Activated naive CD8-positive, alpha-beta T cell treated with anti-CD3 and anti-CD28 coated beads, Interleukin-2, amount 50 U/mL, for 24 hours (primary cell): ENCODE measurements around the gene GARIN5A.
"Not testable (repeated sequence)": the region's sequence is repeated elsewhere in the genome, so short reads cannot be mapped to it uniquely, and the experiment has no call there.

ENCODE experiments used
- ATAC-seq: fragments of 150-1000 bp; cut with Tn5 transposase; one replicate; pipeline ENCODE4 v1.10.0; 2021
- DNase-seq: peaks from one replicate; pipeline ENCODE4 v3.0.0; 2021
- H3K27ac Mint-ChIP-seq: one replicate; pipeline ENCODE4 v1.8.0; 2021; ENCODE audit warnings: mild to moderate bottlenecking, mixed read lengths
- H3K27me3 Mint-ChIP-seq: one replicate; pipeline ENCODE4 v1.8.0; 2021; ENCODE audit warnings: mixed read lengths
- H3K36me3 Mint-ChIP-seq: one replicate; pipeline ENCODE4 v1.8.0; 2021; ENCODE audit warnings: low read depth, mixed read lengths
- H3K4me1 Mint-ChIP-seq: one replicate; pipeline ENCODE4 v1.8.0; 2021; ENCODE audit warnings: mixed read lengths
- H3K4me3 Mint-ChIP-seq: one replicate; pipeline ENCODE4 v1.8.0; 2021; ENCODE audit warnings: mild to moderate bottlenecking, moderate library complexity, mixed read lengths
- H3K9me3 Mint-ChIP-seq: one replicate; pipeline ENCODE4 v1.8.0; 2021; ENCODE audit warnings: mixed read lengths

The GARIN5A gene

DNA sequence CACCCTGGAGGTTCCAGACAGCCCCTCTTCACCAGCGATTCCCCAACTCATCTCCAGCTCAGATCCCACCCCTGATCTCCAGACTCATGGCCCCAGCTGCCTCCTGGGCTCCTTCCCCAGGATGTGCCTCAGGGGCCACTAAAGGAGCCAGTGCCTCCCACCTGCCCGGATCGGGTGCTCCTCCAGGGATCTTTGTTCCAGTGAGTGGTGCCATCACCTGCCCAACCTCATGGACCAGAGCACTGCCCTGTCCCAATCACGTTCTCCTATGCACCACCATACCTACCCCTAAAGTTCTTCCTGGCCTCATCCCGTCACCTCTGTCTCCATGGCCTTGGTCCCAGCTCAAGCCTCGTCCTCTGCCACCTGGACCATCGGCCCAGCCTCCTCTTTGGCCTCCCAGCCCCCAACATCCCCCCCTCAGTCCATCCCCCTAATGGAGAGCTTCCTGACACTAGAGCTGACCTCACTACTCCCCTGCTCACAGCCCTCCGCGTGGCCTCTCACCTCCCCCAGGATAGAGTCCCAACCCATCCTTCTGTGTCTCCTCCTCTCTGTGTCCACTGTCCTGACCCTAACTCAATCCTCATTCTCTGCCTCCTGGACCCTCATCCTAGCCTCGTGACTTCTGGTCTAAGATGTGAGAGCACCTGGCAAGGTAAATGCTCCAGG is 8.8 kb upstream of the GARIN5A start:
- peaks cover 21% of the 10 kb centered on the region for H3K36me3 Mint-ChIP-seq
- peak overlapping the region; percentile 38 for H3K27ac Mint-ChIP-seq
- no peak for DNase-seq
- no peak for ATAC-seq
- no peaks in the 10 kb centered on the region for H3K4me1 Mint-ChIP-seq
- H3K9me3 Mint-ChIP-seq: peaks cover 6% of the 10 kb centered on the region
- H3K4me3 Mint-ChIP-seq: no peak overlapping the region
- no peaks in the 10 kb centered on the region for H3K27me3 Mint-ChIP-seq

DNA sequence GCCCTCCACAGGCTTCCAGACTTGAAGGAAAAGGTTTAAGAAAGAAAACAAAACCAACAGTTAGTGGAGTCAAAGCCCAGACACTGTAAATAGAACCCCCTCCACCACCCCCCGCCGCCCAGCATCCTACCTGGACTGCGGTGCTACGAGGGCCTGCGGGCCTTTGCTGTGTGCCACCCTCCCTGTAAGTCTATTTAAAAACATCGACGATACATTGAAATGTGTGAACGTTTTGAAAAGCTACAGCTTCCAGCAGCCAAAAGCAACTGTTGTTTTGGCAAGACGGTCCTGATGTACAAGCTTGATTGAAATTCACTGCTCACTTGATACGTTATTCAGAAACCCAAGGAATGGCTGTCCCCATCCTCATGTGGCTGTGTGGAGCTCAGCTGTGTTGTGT is 6.3 kb upstream of the GARIN5A start:
- no peaks in the 10 kb centered on the region for H3K27me3 Mint-ChIP-seq
- H3K4me1 Mint-ChIP-seq: peaks cover 8% of the 10 kb centered on the region
- DNase-seq: no peak
- no peak overlapping the region for H3K27ac Mint-ChIP-seq
- peaks cover 25% of the 10 kb centered on the region for H3K36me3 Mint-ChIP-seq
- H3K9me3 Mint-ChIP-seq: peaks cover 6% of the 10 kb centered on the region
- no peak for ATAC-seq
- no peak overlapping the region for H3K4me3 Mint-ChIP-seq

DNA sequence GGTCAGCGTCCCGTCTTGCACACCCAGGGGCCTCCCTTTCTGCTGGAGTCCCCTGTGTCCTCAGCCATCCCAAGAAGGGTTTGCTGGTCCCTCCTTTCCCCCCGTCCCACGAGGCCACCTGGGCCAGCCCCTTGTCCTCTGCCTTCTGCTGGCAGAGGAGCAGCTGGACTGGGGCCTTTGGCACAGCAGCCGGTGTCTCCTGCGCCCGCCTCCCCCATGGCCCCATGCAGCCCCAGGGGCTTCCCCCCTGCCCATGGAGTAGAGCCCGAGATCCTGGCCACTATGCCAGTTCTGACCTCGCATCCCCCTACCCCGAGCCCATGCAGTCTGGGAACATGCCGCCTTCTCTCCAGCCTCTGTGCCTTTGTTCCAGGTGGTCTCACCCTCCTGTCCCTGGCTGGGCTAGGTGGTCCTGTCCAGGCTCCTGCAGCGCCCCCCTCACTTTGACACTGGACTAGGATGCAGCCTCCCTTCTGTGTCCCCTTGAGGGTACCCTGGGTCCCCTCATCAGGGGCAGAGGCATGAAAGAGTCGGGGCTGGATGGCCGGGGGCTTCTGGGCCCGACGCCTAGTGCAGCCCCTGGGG is 5.7 kb upstream of the GARIN5A start:
- Mint-ChIP-seq H3K27me3 (no peaks in the 10 kb centered on the region), H3K9me3 (peaks cover 6% of the 10 kb centered on the region), H3K4me1 (peaks cover 13% of the 10 kb centered on the region), H3K4me3 (no peak overlapping the region), H3K27ac (no peak overlapping the region), H3K36me3 (peaks cover 31% of the 10 kb centered on the region)
- ATAC-seq: no peak
- DNase-seq: no peak

DNA sequence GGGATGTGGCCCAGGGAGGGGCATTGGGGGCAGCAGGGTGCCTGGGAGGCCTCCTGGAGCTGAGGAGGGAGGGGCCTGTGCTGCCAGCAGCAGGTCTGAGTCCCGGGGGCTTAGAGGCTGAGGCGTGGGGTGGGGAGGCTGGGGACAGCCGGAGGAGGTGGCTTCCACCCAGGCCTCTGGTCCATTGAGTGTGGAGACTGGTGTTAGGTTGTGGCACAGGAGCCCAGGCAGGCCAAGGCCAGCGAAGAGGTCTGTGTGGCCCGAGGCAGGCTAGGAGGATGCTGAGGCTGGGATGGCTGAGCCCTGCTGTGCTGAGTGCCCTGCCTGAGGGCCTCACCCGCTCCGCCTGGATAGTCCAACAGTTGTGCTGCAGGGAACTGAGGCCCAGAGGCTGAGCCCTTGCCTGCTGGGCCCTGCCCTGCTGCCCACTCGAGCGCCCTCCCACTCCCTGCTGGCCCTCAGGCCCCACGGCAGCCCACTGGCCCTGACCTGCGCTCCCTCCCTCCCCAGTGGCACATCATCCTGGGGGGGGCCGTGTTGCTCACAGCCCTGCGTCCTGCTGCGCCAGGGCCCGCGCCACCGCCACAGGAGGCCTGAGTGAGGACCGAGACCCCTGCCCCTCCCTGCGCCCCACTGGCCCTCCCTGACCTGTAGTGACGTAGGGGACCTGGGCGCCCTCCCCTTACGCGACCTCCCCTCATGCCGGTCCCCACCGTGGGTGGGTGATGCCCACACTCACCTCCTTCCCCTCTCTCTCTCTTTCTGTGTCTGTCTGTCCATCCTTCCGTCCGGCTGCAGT is 4.9 kb upstream of the GARIN5A start:
- Mint-ChIP-seq H3K27ac (no peak overlapping the region), H3K27me3 (no peaks in the 10 kb centered on the region), H3K9me3 (peaks cover 2% of the 10 kb centered on the region), H3K4me3 (no peak overlapping the region), H3K4me1 (peaks cover 19% of the 10 kb centered on the region), H3K36me3 (peaks cover 28% of the 10 kb centered on the region)
- DNase-seq: no peak
- no peak for ATAC-seq

DNA sequence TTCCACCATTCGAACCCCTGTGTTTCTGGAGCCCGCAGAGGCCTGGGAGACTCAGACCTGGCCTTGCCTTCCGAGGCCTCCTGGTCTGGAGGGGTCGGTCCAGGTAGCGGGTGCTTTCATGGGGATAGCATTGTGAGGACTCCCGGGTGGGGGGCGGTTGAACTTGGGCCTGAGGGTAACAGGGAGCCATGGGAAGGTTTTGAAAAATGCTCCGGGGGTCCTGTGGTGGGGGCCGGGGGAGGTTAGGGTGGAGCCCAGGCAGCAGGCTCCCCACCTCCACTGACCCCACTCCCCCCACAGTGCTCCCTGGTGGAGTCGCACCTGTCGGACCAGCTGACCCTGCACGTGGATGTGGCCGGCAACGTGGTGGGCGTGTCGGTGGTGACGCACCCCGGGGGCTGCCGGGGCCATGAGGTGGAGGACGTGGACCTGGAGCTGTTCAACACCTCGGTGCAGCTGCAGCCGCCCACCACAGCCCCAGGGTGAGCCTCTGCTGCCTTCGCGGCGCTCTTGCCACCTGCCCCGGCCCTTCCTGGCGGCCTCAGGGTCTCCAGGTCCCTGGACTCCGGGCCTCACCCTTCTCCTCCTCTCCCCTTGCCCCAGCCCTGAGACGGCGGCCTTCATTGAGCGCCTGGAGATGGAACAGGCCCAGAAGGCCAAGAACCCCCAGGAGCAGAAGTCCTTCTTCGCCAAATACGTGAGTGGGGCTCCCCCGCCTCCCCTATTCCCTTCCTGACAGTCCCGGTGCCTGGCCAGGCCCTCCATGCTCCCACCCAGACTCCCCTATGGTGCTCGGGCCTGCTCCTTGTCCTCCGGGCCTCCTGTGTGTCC is 3.8 kb upstream of the GARIN5A start:
- DNase-seq (no peak), ATAC-seq (no peak)
- H3K4me3 Mint-ChIP-seq: no peak overlapping the region
- peaks cover 22% of the 10 kb centered on the region for H3K36me3 Mint-ChIP-seq
- no peaks in the 10 kb centered on the region for H3K9me3 Mint-ChIP-seq
- H3K4me1 Mint-ChIP-seq: peaks cover 21% of the 10 kb centered on the region
- no peaks in the 10 kb centered on the region for H3K27me3 Mint-ChIP-seq
- H3K27ac Mint-ChIP-seq: no peak overlapping the region

DNA sequence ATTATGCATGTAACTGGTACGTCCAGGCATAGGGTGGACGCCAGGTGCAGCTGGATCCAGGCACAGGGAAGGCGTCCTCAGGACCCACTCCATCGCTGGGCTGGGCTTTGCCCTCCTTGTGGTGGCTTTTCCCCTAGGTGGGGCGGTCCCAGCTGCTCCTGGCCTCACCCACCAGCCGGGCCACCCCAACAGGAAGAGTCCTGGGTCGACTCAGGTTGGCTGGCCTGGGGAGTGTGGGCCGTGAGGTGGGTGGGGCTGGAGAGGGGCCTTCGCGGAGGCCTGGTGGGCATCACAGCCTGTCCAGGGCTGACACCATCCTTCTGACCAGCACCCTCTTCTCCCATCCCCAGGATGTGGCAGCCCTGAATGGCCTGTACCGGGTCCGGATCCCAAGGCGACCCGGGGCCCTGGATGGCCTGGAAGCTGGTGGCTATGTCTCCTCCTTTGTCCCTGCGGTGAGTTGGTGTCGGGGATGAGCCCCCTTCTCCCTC is 3.2 kb upstream of the GARIN5A start:
- peaks cover 20% of the 10 kb centered on the region for H3K36me3 Mint-ChIP-seq
- no peak overlapping the region for H3K27ac Mint-ChIP-seq
- no peaks in the 10 kb centered on the region for H3K9me3 Mint-ChIP-seq
- DNase-seq (no peak), ATAC-seq (no peak)
- no peaks in the 10 kb centered on the region for H3K27me3 Mint-ChIP-seq
- H3K4me1 Mint-ChIP-seq: peaks cover 24% of the 10 kb centered on the region
- H3K4me3 Mint-ChIP-seq: no peak overlapping the region

DNA sequence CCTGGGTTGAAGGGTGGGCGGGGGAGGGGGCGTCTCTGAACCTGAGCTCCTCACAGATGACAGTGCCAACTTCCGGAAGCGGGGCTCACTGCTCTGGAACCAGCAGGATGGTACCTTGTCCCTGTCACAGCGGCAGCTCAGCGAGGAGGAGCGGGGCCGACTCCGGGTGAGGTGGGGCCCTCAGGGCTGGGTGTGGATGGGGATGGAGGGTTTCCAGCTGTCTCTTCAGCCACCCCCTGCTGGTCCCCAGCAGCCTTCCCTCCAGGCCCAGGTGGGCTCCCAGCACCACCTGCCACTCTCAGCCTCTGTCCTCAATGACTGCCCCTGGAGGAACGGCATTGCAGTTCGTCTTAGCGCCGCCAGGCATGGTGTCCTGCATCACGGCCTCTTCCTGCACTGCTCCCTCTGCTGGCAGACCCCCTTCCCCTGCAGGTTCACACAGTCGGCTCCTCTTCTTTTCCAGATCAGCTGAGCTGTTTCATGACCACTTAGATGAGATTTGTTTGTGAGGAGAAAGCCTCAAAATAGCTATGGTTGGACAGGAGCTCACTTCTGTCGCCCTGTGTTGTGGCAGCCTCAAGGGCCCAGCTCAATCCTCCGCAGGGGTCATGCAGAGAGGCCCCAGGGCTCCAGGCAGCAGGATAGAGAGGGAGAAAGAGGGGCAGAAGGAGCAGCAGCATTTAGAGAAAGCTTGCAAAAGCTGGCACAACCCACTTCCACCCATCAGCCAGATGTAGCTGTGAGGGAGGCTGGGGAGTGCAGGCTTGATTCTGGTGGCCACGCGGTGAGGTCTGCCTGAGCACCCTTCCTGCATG is 2.5 kb upstream of the GARIN5A start:
- ATAC-seq (no peak), DNase-seq (peak; percentile 30)
- no peak overlapping the region for H3K4me3 Mint-ChIP-seq
- H3K36me3 Mint-ChIP-seq: peaks cover 19% of the 10 kb centered on the region
- H3K9me3 Mint-ChIP-seq: no peaks in the 10 kb centered on the region
- H3K27ac Mint-ChIP-seq: no peak overlapping the region
- H3K27me3 Mint-ChIP-seq: no peaks in the 10 kb centered on the region
- peaks cover 24% of the 10 kb centered on the region for H3K4me1 Mint-ChIP-seq

DNA sequence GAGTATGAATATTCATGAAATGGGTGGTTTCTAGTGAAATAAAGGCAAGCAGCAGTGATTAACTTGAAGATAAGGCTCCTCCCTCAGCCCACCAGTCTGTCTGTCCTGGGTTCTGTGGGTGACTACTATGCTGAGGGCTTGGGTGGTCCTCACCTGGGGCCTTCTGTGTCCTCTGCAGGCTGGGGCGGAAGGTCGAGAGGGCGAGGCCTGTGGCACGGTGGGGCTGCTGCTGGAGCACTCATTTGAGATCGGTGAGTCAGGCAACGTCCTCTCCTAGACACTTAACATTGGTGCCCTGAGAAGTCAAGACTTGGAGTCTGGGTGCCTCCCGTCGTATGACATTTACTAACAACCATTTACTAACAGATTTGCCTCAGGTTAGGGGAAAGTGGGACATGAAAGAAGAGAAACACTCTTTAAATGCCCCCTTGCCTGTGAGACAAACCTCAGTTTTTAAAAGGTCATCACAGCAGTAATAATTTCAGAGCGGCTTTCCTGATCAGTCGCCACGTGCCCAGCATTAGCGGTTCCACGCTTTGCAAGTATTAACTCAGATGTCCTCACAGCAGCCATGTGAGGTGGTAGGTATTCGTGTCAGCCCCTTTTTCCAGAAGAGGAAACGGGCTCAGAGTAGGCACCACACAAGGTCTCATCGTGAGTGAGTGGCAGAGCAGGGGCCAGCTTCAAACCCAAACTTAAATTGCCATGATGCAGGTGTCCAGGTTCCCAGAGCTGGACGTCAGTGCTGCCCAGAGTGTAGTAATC is 1.3 kb upstream of the GARIN5A start:
- no peaks in the 10 kb centered on the region for H3K9me3 Mint-ChIP-seq
- peak overlapping the region; percentile 98 for H3K4me3 Mint-ChIP-seq
- peaks cover 24% of the 10 kb centered on the region for H3K4me1 Mint-ChIP-seq
- no peaks in the 10 kb centered on the region for H3K27me3 Mint-ChIP-seq
- DNase-seq (no peak), ATAC-seq (no peak)
- H3K36me3 Mint-ChIP-seq: peaks cover 13% of the 10 kb centered on the region
- peak overlapping the region; percentile 47 for H3K27ac Mint-ChIP-seq

DNA sequence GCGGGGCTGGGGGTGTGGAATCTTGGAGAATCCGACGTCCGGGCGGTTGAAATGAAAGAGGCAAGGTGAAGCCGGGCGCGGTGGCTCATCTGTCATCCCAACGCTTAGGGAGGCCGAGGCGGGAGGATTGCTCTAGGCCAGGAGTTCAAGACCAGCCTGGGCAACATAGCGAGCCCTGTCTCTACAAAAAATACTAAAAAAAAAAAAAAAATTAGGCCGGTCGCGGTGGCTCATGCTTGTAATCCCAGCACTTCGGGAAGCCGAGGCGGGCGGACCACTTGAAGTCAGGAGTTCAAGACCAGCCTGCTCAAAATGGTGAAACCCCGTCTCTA is 225 bp upstream of the GARIN5A start:
- Mint-ChIP-seq H3K36me3 (peaks cover 11% of the 10 kb centered on the region), H3K27me3 (no peaks in the 10 kb centered on the region), H3K4me1 (peaks cover 24% of the 10 kb centered on the region), H3K27ac (peak overlapping the region; percentile 91), H3K9me3 (no peaks in the 10 kb centered on the region), H3K4me3 (peak overlapping the region; percentile 98)
- DNase-seq: no peak
- no peak for ATAC-seq

DNA sequence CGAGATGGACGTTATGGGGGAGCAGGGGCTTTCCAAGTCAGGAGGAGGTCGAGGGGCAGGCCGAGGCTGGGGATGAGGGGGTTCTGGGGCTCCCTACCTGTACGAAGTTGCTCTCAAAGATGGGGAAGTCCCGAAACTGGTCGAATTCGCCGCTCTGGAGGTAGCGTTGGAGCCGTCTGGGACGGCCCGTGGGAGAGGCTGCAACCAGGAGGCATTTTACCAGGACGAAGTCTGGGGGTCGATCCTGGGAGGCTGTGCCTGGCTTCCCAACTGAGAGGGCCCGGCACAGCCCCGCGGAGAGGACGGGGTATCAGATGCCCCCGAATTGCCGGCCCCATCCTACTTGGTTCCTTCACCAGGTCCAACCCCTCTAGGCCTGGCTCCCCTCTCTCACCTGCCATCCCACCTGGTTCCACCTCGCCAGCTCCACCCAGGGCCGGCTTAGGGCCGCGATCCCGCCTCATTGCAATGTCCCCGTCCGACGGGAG is 868 bp downstream of the GARIN5A start:
- peaks cover 11% of the 10 kb centered on the region for H3K36me3 Mint-ChIP-seq
- DNase-seq (no peak), ATAC-seq (no peak)
- no peaks in the 10 kb centered on the region for H3K27me3 Mint-ChIP-seq
- peaks cover 24% of the 10 kb centered on the region for H3K4me1 Mint-ChIP-seq
- peak overlapping the region; percentile 98 for H3K4me3 Mint-ChIP-seq
- H3K9me3 Mint-ChIP-seq: no peaks in the 10 kb centered on the region
- H3K27ac Mint-ChIP-seq: peak overlapping the region; percentile 91

DNA sequence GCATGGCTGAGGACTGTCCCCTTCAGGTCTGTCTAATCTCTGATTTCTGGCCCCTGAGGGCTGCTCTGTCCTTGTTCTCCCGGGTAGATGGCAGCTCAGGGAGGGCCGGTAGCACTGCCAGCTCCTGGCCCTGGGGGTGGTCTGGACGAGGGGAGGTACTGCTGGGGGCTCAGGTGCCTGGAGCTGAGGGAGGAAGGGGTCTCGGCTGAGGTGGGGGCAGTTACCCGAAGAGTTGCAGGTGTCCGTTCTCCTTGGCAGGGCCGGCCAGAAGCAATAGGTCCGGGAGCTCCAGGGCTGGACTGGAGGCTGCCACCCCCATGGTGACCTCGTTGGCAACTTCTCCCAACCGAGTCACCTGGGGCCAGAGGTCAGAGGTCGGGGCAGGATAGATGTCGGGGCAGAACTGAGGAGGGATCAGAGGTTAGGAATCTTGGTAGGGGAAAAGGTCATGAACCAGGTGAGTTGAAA is 1.5 kb downstream of the GARIN5A start:
- peak overlapping the region; percentile 91 for H3K27ac Mint-ChIP-seq

DNA sequence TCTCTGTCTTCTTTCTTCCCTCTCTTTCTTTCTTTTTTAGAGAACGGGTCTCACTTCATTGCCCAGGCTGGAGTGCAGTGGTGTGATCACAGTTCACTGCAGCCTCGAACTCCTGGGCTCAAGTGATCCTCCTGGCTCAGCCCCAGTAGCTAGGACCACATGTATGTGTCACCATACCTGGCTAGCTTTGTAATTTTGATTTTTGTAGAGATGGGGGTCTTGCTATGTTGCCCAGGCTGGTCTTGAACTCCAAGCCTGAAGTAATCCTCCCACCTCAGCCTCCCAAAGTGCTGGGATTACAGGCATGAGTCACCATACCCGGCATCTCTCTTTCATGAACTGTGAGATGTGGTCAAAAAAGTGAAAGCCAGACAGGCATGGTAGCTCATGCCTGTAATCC is 3.3 kb downstream of the GARIN5A start:
- H3K27ac Mint-ChIP-seq, H3K36me3 Mint-ChIP-seq, H3K4me3 Mint-ChIP-seq, H3K9me3 Mint-ChIP-seq, ATAC-seq, DNase-seq, H3K27me3 Mint-ChIP-seq: not testable (repeated sequence)
- H3K4me1 Mint-ChIP-seq: peaks cover 20% of the 10 kb centered on the region

More for the DNA sequence above, 1.5 kb downstream of the GARIN5A start:
- ATAC-seq (no peak), DNase-seq (no peak)
- Mint-ChIP-seq H3K4me3 (peak overlapping the region; percentile 34), H3K4me1 (peaks cover 24% of the 10 kb centered on the region), H3K9me3 (no peaks in the 10 kb centered on the region), H3K27me3 (no peaks in the 10 kb centered on the region), H3K36me3 (peaks cover 11% of the 10 kb centered on the region)

DNA sequence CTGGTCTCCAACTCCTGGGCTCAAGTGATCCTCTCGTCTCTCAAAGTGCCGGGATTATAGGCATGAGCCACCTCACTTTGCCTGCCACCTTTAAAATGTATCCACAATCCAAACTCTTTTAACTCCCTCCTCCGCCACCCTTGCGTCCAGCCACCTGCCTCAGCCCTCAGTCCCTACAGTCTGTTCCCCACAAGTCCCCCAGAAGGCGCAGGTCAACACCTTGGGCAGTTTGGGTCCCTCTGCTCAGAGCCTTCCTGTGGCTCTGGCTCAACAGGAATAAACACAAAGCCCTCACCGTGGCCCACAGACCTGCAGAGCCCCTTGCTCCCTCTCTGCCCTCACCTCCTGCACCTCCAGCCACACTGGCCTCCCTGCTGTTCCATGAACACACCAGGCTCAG is 7.8 kb downstream of the GARIN5A start:
- ATAC-seq (no peak), DNase-seq (no peak)
- no peaks in the 10 kb centered on the region for H3K36me3 Mint-ChIP-seq
- no peaks in the 10 kb centered on the region for H3K4me1 Mint-ChIP-seq
- no peaks in the 10 kb centered on the region for H3K9me3 Mint-ChIP-seq
- H3K27ac Mint-ChIP-seq: no peak overlapping the region
- peaks cover 9% of the 10 kb centered on the region for H3K27me3 Mint-ChIP-seq
- H3K4me3 Mint-ChIP-seq: no peak overlapping the region
